AG09319 (cell line): ENCODE results near the gene NR2E3.

ENCODE experiments used
- DNase-seq: peaks from one replicate; pipeline ENCODE4 v3.0.0-alpha.2; 2010; ENCODE audit warnings: low read depth; ENCODE audit errors: extremely low read depth
- CTCF ChIP-seq: IDR thresholded peaks from 2 replicates; pipeline ENCODE4 v1.5.1; 2011; ENCODE audit warnings: low read depth, mild to moderate bottlenecking, inconsistent platforms, low read length, moderate library complexity

NR2E3 gene

GRCh38 chr15:71810256-71811035 is at the start of gene NR2E3:
TSS of gene NR2E3 (plus strand) at chr15:71810554. CDS start at chr15:71810744, 190 bp downstream.
- no peak for TF ChIP-seq CTCF
- DNase-seq = no peak

- no peak for DNase-seq
- TF ChIP-seq CTCF = no peak
These were observed 49.5 kb upstream of the NR2E3 start for GRCh38 chr15:71760852-71761251.

- TF ChIP-seq CTCF = no peak
- DNase-seq = no peak
These were observed 48.7 kb upstream of the NR2E3 start for GRCh38 chr15:71761649-71762048.

- TF ChIP-seq CTCF = no peak
These were observed 42.2 kb upstream of the NR2E3 start for GRCh38 chr15:71768184-71768583.

GRCh38 chr15:71773206-71773859 is 37.0 kb upstream of the NR2E3 start:
- TF ChIP-seq CTCF = no peak
- DNase-seq = no peak

More at GRCh38 chr15:71768184-71768583, 42.2 kb upstream of the NR2E3 start:
- no peak for DNase-seq

- no peak for DNase-seq
- TF ChIP-seq CTCF = no peak
These were observed 34.5 kb upstream of the NR2E3 start for GRCh38 chr15:71775856-71776255.

GRCh38 chr15:71776304-71776703 is 34.0 kb upstream of the NR2E3 start:
- DNase-seq = no peak
- TF ChIP-seq CTCF = no peak
